ENCODE results near the gene PTMS.

Gene PTMS

DNA sequence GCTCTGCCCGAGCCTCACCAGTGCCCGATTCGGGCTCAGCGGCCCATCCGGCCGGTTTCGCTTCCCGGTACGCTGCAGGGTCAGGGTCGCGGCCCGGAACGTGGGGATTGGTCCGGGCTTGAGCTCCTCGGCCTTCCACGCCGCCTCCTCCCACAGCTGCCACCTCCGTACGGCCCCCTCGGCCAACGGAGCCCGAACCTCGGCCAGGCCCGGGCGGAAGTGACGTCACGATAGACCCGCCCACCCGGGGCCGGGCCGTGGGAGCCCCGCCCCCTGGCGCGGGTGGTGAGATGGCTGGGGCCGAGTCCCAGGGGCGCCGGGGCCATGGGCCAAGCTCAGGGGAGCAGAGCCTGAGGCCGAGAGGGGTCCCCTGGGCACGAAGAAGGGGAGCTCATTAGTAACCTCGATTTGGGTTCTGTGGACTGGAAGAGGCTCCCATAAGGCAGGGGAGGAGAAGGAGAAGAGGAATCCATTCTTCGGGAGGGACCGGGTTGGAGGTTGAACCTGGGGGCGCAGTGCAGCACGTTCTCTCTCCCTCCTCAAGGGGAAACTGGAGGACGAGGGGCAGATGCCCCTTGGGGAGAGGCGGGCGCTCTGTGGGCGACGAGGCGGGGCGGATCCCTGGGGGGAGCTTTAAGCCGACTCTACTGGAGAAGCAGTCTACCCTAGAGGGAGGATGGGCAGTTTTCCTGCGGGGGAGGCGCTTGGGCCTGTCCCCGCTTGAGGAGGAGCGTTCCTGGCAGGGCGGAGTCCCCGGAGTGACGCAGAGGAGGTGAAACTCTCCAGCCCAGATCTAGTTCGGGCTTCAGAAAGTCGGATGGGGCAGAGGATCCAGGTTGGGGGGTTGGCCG lies 13.0 kb upstream of the PTMS start, which contains the start of gene MLF2:
TSS of gene MLF2 (minus strand) at position 221 of the 851 bp plus-strand sequence. CDS start 807 bp downstream, outside the sequence.
- peak; percentile 98 for DNase-seq

GRCh38 chr12:6753772-6754356 lies 12.3 kb upstream of the PTMS start:
- no peak for DNase-seq

- no peak for DNase-seq
These were observed 11.8 kb upstream of the PTMS start for GRCh38 chr12:6754411-6754810.

DNA sequence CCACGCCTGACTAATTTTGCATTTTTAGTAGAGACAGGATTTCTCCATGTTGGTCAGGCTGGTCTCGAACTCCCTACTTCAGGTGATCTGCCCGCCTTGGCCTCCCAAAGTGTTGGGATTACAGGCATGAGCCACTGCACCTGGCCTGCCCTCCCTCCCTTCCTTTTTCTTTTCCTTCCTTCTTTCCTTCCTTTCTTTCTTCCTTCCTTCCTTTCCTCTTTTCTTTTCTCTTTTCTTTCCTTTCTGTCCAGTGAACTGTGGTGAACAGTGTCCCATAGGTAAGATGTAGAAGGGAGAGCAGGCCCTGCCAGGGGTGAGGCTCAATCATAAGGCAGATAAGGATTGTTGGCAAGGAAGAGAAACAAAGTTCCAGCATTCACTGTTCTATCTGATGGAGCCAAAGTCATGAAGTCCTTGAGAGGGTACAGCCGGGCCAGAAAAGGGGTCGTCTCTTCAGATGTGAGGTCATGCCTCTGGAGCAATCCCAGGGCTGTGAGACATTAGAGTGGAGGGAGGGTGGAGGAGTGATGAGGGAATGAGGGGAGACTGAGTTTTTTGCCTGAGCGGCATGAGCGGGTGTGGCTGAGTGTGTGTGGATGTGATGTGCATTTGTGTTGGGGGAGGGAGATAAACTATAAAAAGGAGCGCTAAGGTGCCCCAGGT lies 9.0 kb upstream of the PTMS start:
- no peak for DNase-seq

DNA sequence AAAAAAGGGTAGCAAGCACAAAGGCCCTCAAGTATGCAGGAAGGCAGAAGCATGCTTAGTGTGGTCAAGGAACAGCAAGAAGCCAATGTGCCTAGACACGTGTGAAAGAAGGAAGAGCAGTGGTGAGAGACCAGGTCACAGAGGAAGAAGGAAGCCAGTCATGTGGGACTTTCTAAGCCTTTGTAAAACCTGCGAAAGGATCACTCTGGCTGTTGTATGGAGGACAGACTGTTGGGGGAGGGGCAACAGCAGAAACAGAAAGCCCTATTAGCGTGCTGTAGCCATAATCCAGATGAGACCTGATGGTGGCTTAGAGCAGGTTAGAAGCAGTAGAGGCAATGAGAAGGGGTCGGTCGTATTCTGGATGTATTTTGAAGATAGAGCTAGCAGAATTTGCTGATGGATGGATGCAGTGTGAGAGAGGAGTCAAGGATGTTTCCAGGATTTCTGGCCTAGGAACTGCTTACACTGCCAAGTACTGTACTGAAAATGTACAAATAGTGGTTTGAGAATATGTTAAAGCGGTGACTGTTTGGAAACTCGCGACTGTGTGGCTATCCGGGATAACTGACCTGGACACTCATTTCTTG lies 7.6 kb upstream of the PTMS start:
- DNase-seq: no peak

DNA sequence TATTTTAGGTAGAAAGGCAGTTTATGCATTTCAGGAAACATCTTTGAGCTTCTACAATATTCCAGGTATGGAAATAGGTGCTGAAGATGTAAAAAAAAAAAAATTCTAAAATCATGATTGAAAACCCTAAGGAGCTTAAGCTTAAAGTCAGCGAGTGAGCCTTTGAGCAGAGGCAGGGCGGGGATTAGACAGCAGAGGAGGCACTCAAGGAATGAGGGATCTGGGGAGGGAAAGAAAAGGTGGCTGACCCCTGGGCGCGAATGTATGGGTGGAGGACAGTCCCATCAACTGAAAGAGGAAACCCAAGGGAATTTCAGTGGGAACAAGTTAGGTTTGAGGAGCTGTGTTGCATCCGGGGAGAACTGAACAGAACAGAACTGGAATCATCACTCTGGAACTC lies 6.4 kb upstream of the PTMS start:
- DNase-seq: no peak

DNA sequence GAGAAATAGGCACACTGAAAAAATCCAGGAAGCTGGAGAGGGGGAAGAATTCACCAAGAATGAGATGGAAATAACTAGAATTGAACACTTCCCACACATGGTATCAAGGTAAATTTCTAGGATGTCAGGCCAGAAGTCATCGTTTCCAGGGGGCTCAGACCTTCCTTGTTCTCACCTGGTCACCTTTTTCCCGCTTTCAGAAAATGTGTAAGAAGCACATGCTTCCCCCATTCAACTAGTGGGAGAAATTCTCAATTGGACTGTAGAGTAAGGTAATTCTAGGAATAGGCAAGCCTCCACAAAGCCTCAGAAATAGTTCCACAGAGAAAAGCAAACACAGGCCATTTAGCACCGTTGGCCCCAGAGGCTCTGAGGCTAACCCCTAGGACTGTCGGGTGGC lies 2.8 kb upstream of the PTMS start:
- DNase-seq: no peak

DNA sequence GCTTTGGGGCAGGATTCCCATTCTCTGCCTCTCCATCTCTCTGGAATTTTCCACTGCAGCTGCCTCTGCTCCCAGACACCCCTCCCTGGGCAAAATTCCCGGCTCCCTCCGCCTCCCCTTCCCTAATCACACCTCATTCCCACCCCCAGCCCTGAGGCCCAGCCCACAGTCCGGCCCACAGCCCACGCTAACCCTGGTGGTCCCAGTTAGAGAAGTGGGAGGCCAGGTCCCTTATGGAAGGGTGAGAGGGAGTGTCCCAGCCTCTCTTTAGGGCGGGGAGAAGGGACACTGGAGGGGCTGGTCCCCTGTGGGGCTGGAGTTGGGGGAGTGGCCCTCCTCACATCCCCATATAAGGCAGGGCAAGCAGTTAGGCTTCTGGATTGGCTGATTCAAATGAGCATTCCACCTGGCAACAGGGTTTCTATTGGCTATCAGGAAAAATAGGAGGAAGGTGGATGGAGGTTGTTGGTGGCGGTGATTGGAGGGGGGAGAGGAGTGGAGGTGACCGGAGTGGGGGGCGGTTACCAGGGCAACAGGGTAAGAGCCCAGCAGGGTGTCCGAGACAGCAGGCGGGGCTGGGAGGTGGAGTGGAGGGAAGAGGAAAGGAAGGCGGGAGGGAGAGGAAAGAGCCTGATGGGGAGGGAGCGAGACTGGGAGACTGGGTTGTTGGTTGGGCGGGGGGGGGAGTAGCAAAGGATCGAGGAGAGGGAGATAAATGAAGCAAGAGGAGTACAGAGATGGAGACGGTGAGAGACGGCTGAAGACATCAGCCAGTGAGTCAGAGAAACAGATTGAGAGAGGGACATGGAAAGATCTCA lies 1.9 kb upstream of the PTMS start:
- peak; percentile 82 for DNase-seq

DNA sequence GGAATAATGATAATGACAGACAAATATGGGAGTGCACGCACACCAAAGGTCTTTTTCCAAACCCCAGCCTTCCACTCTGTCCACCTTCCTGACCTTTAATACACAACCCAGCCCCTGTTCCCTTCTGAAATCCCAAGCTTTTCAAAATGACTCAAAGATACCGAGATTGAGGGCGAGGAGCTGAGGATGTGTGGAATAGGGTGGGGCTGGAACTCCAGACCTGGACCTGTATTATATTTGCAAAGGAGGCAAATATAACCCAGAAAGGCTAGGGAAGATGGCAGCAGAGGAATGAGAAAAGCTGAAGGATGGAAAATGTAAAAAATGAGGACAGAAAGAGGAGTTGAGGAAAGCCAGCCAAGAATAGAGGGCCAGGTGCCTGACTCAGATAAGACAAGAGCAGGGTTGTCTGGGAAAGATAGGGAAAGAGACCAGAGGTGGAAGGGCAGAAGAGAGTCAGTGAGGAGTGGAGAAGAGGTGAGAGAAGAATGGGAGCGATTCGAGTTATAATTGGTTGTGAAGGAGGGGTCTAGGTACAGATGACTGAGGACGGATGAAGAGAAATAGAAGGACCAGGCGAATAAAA lies 1.0 kb upstream of the PTMS start:
- DNase-seq: no peak

- peak; percentile 55 for DNase-seq
These were observed 637 bp downstream of the PTMS start for GRCh38 chr12:6766651-6767349.

- no peak for DNase-seq
These were observed 1.5 kb downstream of the PTMS start for GRCh38 chr12:6767353-6768319.

DNA sequence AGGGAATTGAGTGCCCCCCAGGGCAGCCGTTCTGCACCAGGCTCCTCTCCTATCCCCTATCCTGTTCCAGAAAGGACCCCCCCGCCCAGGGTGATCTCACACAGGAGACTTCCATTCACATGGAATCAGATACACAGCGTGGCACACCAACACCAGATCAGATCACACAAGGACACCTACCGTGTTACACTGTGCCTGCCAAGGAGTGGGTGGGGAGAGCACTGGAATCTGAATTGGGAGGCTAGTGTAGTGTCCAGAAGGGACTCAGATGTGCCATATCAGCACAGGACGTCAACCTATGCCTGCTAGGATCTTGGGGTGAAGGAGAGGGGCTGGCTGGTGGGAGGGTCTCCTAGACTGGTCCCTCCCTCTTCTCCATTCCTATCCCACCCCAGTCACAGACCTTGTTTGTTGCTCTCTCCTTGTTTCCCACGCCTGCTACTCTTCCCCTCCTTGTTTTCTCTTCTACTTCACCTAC lies 2.3 kb downstream of the PTMS start:
- no peak for DNase-seq

DNA sequence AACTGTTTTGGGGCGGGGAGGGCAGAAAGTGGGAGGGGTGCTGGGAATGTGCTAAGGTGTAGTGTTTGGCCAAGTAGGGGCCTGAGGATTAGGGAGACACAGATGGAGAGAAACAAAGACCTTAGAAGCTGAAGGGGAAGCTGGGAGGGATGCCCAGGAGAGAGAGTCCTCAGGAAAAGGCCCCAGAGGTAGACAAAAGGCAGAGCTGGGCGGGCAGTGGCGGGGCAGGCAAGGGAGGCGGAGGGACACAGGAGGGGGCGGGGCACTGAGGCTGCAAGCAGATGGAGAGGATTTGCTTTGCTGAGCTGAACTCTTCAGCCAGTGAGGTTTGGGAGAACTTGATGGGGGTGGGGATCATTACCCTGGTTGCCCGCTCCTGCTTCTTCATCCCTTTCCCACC lies 2.8 kb downstream of the PTMS start:
- no peak for DNase-seq

DNA sequence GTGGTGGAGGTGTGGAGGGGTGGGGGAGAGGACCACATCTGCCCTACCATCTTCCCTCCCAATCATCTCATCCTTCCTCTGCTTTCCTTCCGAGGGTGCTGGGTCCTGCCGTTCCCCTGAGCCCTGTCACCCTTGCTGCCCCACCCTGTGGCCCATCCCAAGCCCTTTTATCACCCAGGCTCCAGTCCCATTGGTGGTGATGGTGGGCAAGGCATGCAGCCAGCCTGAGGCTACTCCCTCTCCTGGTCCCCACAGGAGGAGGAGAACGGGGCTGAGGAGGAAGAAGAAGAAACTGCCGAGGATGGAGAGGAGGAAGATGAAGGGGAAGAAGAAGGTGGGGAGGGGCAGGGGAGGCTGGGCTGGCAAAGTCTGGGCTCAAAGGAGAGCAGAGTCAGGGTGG lies 3.5 kb downstream of the PTMS start:
- DNase-seq: no peak

GRCh38 chr12:6770094-6770493 lies 3.9 kb downstream of the PTMS start:
- DNase-seq: no peak

DNA sequence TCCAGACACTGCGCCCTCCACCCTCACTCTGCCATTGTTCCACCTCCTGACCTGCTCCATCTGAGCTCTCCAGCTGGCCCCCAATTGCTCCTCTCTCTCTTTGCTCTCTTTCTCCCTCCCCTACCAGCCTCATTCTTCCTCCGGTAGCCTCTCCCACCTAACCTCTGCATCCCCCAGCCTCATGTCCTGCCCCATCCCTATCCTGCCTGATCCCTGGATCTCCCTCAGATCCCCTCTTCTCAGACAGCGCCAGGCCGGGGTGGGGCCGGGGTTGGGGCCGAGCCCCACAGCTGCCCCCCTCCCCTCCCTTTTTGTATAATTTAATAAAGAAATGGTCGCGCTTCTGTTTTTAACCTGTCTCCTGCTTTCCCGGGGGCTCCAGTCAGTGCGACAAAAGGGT lies 4.4 kb downstream of the PTMS start:
- DNase-seq: no peak

GRCh38 chr12:6771091-6771495 lies 4.9 kb downstream of the PTMS start:
- no peak for DNase-seq

DNA sequence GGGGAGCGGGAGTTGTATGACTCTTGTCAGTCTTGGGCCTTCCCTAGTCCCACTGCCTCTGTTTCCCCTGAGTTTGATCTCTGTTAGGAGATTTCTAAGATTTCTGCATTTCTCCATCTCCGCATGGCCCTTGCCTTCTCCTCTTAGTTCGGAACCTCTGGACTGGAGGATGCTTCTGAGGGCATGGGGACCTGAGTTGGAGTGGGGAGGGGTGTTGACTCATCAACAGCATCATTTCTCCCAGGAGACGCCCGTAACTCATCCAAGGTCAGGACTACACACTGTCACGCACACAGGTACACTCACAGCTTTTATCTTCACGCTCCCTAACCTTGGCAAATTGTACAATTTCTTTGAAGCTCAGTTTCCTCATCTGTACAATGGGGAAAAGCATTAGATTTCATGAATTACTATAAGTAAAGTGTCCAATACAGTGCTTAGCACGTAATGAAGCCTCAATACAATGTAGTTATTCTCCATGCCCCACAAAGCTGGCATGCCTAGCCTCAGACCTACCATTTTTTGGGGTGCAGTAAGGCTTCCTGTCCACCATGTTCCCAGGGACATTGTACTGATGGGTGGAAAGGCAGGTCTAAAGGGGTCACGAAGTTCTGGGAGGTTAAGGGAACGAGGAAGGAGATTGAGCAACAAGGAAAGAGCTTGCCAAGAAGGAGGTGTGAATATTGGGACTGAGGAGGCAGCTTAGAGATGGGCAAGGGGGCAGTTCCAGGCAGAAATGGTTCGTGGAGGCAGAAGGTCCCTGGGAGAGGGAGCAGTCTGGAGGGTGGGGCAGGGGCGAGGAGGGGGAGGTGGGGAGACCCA lies 5.6 kb downstream of the PTMS start:
- DNase-seq: no peak

GRCh38 chr12:6772331-6772695 lies 6.2 kb downstream of the PTMS start, which contains the start of gene LAG3:
Gene LAG3, plus strand, starts transcription at chr12:6772520. Its CDS starts 333 bp downstream, at chr12:6772853.
- DNase-seq: peak; percentile 57

Data from CD4-positive, alpha-beta T cell treated with Interleukin-10 for 1 hour (primary cell).